GM23248 (cell line): ENCODE data around the gene ADORA3. TPM values are rescaled to one million over a fixed set of nuclear protein-coding genes. Genes with fewer than 3 reads are reported as not detected.

Experiments used
- DNase-seq: peaks from one replicate; pipeline ENCODE4 v3.0.0-alpha.2; 2015
- H2AFZ ChIP-seq: fragments of 200-600 bp; sonication (generic); 2 replicates; pipeline ENCODE4 v1.6.1; 2016; ENCODE audit warnings: antibody characterized with exemption
- H3F3A ChIP-seq: fragments of 200-600 bp; sonication (generic); 2 replicates; pipeline ENCODE4 v1.6.1; 2016; ENCODE audit warnings: mild to moderate bottlenecking, antibody characterized with exemption, mixed run types; ENCODE audit not compliant: insufficient read depth
- H3K27ac ChIP-seq: fragments of 200-600 bp; sonication (generic); 2 replicates; pipeline ENCODE4 v1.5.1; 2016; ENCODE audit warnings: mild to moderate bottlenecking
- H3K27me3 ChIP-seq: fragments of 200-600 bp; sonication (generic); replicated peaks from 2 replicates; pipeline ENCODE4 v1.6.1; 2016; ENCODE audit warnings: mild to moderate bottlenecking; ENCODE audit not compliant: insufficient read depth
- H3K36me3 ChIP-seq: fragments of 200-600 bp; sonication (generic); 2 replicates; pipeline ENCODE4 v1.6.1; 2016; ENCODE audit warnings: low read depth, mild to moderate bottlenecking
- H3K4me1 ChIP-seq: fragments of 200-600 bp; sonication (generic); 2 replicates; pipeline ENCODE4 v1.6.1; 2016; ENCODE audit warnings: mild to moderate bottlenecking; ENCODE audit not compliant: insufficient read depth
- H3K4me2 ChIP-seq: fragments of 200-600 bp; sonication (generic); one replicate; pipeline ENCODE4 v1.6.1; 2016; ENCODE audit warnings: mild to moderate bottlenecking; ENCODE audit not compliant: unreplicated experiment
- H3K4me3 ChIP-seq: fragments of 200-600 bp; sonication (generic); 2 replicates; pipeline ENCODE4 v1.5.1; 2016; ENCODE audit warnings: mild to moderate bottlenecking
- H3K79me2 ChIP-seq: fragments of 200-600 bp; sonication (generic); 2 replicates; pipeline ENCODE4 v1.6.1; 2016; ENCODE audit warnings: mild to moderate bottlenecking; ENCODE audit not compliant: insufficient read depth
- H3K9ac ChIP-seq: fragments of 200-600 bp; sonication (generic); 2 replicates; pipeline ENCODE4 v1.6.1; 2016; ENCODE audit warnings: mild to moderate bottlenecking
- H3K9me2 ChIP-seq: fragments of 200-600 bp; sonication (generic); 2 replicates; pipeline ENCODE4 v1.6.1; 2016; ENCODE audit warnings: mixed run types, mild to moderate bottlenecking, moderate library complexity; ENCODE audit not compliant: insufficient read depth
- H3K9me3 ChIP-seq: fragments of 200-600 bp; sonication (generic); one replicate; pipeline ENCODE4 v1.6.1; 2017; ENCODE audit warnings: low read depth
- H4K20me1 ChIP-seq: fragments of 200-600 bp; sonication (generic); 2 replicates; pipeline ENCODE4 v1.6.0; 2016; ENCODE audit not compliant: insufficient read depth
- EZH2 ChIP-seq: fragments of 200-600 bp; sonication (generic); IDR thresholded peaks from 2 replicates; pipeline ENCODE4 v1.6.1; 2018; ENCODE audit warnings: antibody characterized with exemption, mild to moderate bottlenecking; ENCODE audit not compliant: insufficient read depth, poor library complexity, severe bottlenecking
- EZH2phosphoT487 ChIP-seq: fragments of 200-600 bp; sonication (generic); IDR thresholded peaks from 2 replicates; pipeline ENCODE4 v1.6.1; 2018; ENCODE audit warnings: antibody characterized with exemption, moderate library complexity, mild to moderate bottlenecking, low read depth; ENCODE audit not compliant: insufficient read depth
- WGBS, 2 experiments: methylation state at CpG; one replicate each; pipeline ENCODE4 v1.1.6; 2015 to 2017; ENCODE audit warnings: low lambda C conversion rate in 2 of 2, low coverage in 1 of 2; ENCODE audit errors: missing lambda C conversion rate in 2 of 2; 5-methylcytosine and 5-hydroxymethylcytosine counted together
- in situ Hi-C: fragments of 300-500 bp; cut with MboI; formaldehyde crosslinking; loops from 2 replicates; pipeline ENCODE4 v1.15.0; 2020
- polyA plus RNA-seq: library from polyadenylated mRNA; unstranded; fragments of >200 nt; fragmentation: Nextera tagmentation; extraction: Ambion mirVana; gene quantifications from 2 replicates; pipeline ENCODE4 v1.2.1, GENCODE V29; 2016
- total RNA-seq: library from RNA; depleted of rRNA; stranded (reverse); fragments of >200 nt; shearing (Covaris generic); gene quantifications from 2 replicates; pipeline ENCODE4 v1.2.3, GENCODE V29; 2014

The ADORA3 gene
- total and polyA plus RNA-seq, 2 experiments from 2014 or later = not detected

DNA sequence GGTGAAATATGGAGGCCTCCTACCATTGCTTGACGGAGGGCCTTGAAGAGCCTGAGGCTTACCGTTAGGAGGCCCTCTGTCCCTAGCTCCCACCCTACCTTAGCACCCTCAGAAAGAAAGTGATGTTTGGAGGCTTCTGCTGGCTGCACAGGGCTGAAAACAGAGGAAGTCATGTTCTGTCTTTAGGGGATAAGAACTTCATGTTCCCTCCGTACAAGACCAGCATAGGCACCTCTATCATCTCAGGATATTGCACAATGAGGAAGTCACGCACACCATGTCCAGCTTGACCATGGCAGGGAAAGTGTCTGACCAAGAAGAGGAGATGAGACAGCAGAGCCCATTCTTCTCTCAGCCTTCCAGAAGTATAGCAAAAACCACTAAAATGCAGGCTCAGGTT is 13.8 kb downstream of the ADORA3 start:
- Histone ChIP-seq H3K9me3 (no peaks in the 10 kb centered on the region), H3K27ac (no peak overlapping the region), H3K36me3 (no peaks in the 10 kb centered on the region), H3K9ac (no peak overlapping the region), H3K27me3 (peaks cover 10% of the 10 kb centered on the region; the same call in 1 of the 2 replicates), H3K79me2 (no peaks in the 10 kb centered on the region), H3K4me3 (no peak overlapping the region), H3K4me2 (no peak overlapping the region), H3K9me2 (no peaks in the 10 kb centered on the region), H3K4me1 (no peaks in the 10 kb centered on the region), H4K20me1 (no peaks in the 10 kb centered on the region), H2AFZ (no peak overlapping the region), H3F3A (no peaks in the 10 kb centered on the region)
- in situ Hi-C loops = loop anchor here (10.0 to 25.0 kb wide), 2 partner anchors 175 to 873 kb away; no protein-coding TSS in a partner anchor
- no peak for DNase-seq
- TF ChIP-seq EZH2 (no peak), EZH2phosphoT487 (no peak)
- 71 to 74% methylated on average over 4 of the region's 4 CpGs for WGBS, 2 experiments

DNA sequence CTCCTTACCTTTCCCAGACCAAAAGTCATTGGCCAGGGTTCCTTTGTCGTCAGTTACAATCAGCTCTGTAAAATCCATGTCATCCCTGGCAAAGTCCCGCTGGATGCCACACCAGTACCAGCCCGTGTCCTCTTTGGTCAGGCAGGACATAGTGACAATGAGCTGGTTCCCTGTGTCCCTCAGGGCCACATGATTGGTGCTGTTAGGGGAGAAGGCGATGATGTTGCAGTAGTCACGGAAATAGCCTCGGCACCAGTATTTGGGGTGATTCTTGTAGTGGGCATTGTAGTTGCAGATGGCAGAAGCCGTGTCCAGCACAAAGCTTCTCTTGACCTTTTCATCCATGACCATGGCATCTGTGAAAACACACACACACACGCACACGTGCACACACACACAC is 14.8 kb downstream of the ADORA3 start:
- Histone ChIP-seq H3K9me3 (no peaks in the 10 kb centered on the region), H3K27ac (no peak overlapping the region), H3F3A (peaks cover 1% of the 10 kb centered on the region; the same call in 1 of the 2 replicates), H3K9me2 (no peaks in the 10 kb centered on the region), H3K4me1 (no peaks in the 10 kb centered on the region; the same call in 1 of the 2 replicates), H2AFZ (no peak overlapping the region), H3K27me3 (peaks cover under 1% of the 10 kb centered on the region; the same call in 1 of the 2 replicates), H3K9ac (no peak overlapping the region), H3K4me3 (no peak overlapping the region), H3K4me2 (no peak overlapping the region), H3K79me2 (no peaks in the 10 kb centered on the region), H3K36me3 (no peaks in the 10 kb centered on the region), H4K20me1 (no peaks in the 10 kb centered on the region)
- in situ Hi-C loops = loop anchor here (25.0 kb wide), 1 partner anchor 874 kb away; no protein-coding TSS in a partner anchor
- WGBS, 2 experiments = 81 to 91% methylated on average over 9 of the region's 9 CpGs
- no peak for DNase-seq
- TF ChIP-seq EZH2 (no peak), EZH2phosphoT487 (no peak)

DNA sequence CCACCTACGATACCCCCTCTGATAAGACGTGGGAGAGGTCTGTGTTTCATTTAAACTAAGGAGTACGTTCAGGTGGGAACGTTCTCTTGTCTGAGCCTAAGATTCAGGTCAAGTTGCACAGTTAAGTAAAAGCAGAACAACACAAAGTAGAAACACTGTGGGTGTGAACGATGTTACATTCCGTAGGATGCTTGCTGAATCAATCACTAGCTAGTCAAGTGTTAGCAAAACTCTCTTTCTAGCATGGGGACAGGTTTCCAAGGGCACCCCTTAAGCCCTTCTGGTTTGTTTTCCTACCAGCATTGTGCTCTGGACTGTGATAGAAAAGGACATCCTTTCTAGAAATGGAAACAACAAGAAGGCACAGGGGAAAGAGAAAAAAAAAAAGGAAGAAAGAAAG is 16.3 kb downstream of the ADORA3 start:
- H4K20me1 ChIP-seq = no peaks in the 10 kb centered on the region
- peaks cover 14% of the 10 kb centered on the region; the same call in 1 of the 2 replicates for H3F3A ChIP-seq
- no peak for DNase-seq
- no peaks in the 10 kb centered on the region for H3K36me3 ChIP-seq
- H3K79me2 ChIP-seq = no peaks in the 10 kb centered on the region
- H3K9ac ChIP-seq = no peak overlapping the region
- peaks cover 10% of the 10 kb centered on the region for H3K4me1 ChIP-seq
- H3K27me3 ChIP-seq = no peaks in the 10 kb centered on the region; the same call in 1 of the 2 replicates
- H3K9me2 ChIP-seq = no peaks in the 10 kb centered on the region
- H3K4me2 ChIP-seq = no peak overlapping the region
- H3K9me3 ChIP-seq = no peaks in the 10 kb centered on the region
- TF ChIP-seq EZH2 (no peak), EZH2phosphoT487 (no peak)
- H3K27ac ChIP-seq = no peak overlapping the region
- no peak overlapping the region for H3K4me3 ChIP-seq
- in situ Hi-C loops = loop anchor here (25.0 kb wide), 1 partner anchor 875 kb away; no protein-coding TSS in a partner anchor
- no peak overlapping the region for H2AFZ ChIP-seq
- WGBS, 2 experiments = 71 to 80% methylated on average over 6 of the region's 6 CpGs

DNA sequence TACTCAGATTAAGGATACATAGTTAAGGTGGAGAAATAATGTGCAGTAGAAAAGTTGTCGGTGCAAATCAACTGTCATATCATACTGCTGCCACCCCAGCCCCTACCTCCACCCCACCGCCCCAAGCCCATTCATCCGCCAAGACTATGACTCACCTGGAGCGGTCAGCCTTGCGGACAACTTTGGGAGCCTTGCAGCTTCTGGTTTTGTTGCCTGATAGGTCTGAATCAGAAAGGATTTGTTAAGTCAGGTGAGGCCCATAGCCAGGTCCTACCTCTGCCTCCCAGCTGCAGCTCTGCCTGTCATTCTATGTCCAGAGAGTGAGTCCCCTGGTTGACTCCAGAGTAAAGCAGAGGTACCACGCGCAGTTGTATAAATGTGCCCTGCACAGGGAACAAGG is 17.0 kb downstream of the ADORA3 start:
- Histone ChIP-seq H3K27ac (no peak overlapping the region), H3K4me2 (no peak overlapping the region), H3K9me3 (no peaks in the 10 kb centered on the region), H3K27me3 (no peaks in the 10 kb centered on the region; the same call in 1 of the 2 replicates), H3K4me1 (peaks cover 10% of the 10 kb centered on the region), H3K36me3 (no peaks in the 10 kb centered on the region), H4K20me1 (no peaks in the 10 kb centered on the region), H3K4me3 (no peak overlapping the region), H3K9ac (no peak overlapping the region), H3F3A (peaks cover 14% of the 10 kb centered on the region; the same call in 1 of the 2 replicates), H3K9me2 (no peaks in the 10 kb centered on the region), H2AFZ (no peak overlapping the region), H3K79me2 (no peaks in the 10 kb centered on the region)
- no peak for TF ChIP-seq EZH2
- TF ChIP-seq EZH2phosphoT487 = no peak
- no peak for DNase-seq
- in situ Hi-C loops = loop anchor here (25.0 kb wide), 1 partner anchor 876 kb away; no protein-coding TSS in a partner anchor
- 91 to 94% methylated on average over 7 of the region's 7 CpGs for WGBS, 2 experiments
